Kidney epithelial cell (primary cell): ENCODE results near the gene SPAG16. TPM values are rescaled to one million over a fixed set of nuclear protein-coding genes. Genes with fewer than 3 reads are reported as not detected.
A peak's percentile ranks its signal among the peaks of the same experiment; 100 is the strongest.

Experiments used
- DNase-seq: peaks from one replicate; pipeline ENCODE4 v3.0.0-alpha.2; 2010; ENCODE audit warnings: low read depth
- H3K27me3 ChIP-seq: 2 replicates; pipeline ENCODE4 v1.6.0; 2011; ENCODE audit warnings: low read length; ENCODE audit not compliant: control insufficient read depth, insufficient read depth
- H3K36me3 ChIP-seq: 2 replicates; pipeline ENCODE4 v1.5.1; 2011; ENCODE audit warnings: low read length; ENCODE audit not compliant: control insufficient read depth, insufficient read depth
- H3K4me3 ChIP-seq: 2 replicates; pipeline ENCODE4 v1.5.1; 2011; ENCODE audit warnings: low read depth, mild to moderate bottlenecking, control low read depth, low read length
- total RNA-seq: library from RNA; depleted of rRNA; stranded (reverse); fragments of >200 nt; gene quantifications from 2 replicates; pipeline ENCODE4 v1.2.3, GENCODE V29; 2015
- TF ChIP-seq, protein P1 (sequence below): IDR thresholded peaks from 2 replicates; pipeline ENCODE4 v1.5.1; 2011; ENCODE audit warnings: mild to moderate bottlenecking, moderate library complexity, low read length, control low read depth, inconsistent platforms; ENCODE audit not compliant: insufficient read depth, poor library complexity, severe bottlenecking

Gene SPAG16
- total RNA-seq, 1 donor from 2014 or later = 16.1 TPM

DNA sequence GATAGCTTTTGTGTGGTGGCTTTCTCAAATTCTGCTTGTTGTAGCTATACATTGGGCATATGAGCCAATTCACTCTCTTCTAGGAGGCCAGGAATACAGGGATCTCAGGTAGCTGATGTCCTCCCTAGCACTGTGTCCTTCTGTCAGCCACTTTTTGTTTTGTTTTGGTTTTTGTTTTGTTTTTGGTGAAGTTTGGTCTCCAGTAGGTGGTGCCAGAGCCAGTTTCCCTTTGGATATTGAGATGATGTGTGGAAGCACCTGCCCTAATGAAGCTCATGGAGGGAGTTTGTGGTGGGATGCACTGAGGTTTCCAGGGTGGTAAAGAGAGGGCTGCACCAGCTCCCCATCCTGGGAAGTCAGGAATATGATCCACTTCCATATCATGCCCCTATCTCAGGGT is 1026.1 kb downstream of the SPAG16 start:
- no peak for DNase-seq
- TF ChIP-seq, protein P1, sequence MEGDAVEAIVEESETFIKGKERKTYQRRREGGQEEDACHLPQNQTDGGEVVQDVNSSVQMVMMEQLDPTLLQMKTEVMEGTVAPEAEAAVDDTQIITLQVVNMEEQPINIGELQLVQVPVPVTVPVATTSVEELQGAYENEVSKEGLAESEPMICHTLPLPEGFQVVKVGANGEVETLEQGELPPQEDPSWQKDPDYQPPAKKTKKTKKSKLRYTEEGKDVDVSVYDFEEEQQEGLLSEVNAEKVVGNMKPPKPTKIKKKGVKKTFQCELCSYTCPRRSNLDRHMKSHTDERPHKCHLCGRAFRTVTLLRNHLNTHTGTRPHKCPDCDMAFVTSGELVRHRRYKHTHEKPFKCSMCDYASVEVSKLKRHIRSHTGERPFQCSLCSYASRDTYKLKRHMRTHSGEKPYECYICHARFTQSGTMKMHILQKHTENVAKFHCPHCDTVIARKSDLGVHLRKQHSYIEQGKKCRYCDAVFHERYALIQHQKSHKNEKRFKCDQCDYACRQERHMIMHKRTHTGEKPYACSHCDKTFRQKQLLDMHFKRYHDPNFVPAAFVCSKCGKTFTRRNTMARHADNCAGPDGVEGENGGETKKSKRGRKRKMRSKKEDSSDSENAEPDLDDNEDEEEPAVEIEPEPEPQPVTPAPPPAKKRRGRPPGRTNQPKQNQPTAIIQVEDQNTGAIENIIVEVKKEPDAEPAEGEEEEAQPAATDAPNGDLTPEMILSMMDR = peak; percentile 39

DNA sequence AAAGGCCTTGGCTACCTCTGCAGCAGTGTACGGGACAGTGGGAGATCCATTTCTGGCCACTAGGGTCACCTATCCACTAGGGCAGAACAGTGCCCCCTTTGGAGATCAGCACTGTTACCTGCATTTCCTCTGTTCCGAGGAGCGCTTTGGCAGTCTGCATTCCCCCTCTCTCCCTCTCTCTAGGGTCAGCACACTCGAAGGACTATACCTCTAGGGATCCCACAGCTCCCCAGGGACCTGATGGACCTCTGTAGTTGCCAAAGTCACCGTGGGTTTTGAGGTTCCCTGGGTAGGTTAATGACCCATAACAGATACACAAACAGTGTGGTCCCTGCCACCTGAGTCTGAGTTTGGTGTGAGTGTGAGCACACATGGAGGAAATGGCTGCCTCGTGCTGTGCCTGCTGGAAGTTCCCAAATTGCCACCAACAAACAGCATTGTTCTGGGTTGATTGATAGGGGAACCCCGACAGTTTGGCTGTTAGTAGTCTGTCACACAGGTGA is 1026.8 kb downstream of the SPAG16 start:
- no peaks in the 10 kb centered on the region for H3K36me3 ChIP-seq
- no peak for DNase-seq
- no peaks in the 10 kb centered on the region for H3K27me3 ChIP-seq
- TF ChIP-seq, protein P1 = no peak
- no peak overlapping the region for H3K4me3 ChIP-seq

More for the DNA sequence above, 1026.1 kb downstream of the SPAG16 start:
- Histone ChIP-seq H3K27me3 (no peaks in the 10 kb centered on the region), H3K4me3 (no peak overlapping the region), H3K36me3 (no peaks in the 10 kb centered on the region)

- Histone ChIP-seq H3K4me3 (no peak overlapping the region), H3K27me3 (no peaks in the 10 kb centered on the region), H3K36me3 (no peaks in the 10 kb centered on the region)
- TF ChIP-seq, protein P1 = no peak
- no peak for DNase-seq
Measured at GRCh38 chr2:214311931-214312749, 1027.9 kb downstream of the SPAG16 start.

- Histone ChIP-seq H3K36me3 (no peaks in the 10 kb centered on the region), H3K27me3 (no peaks in the 10 kb centered on the region), H3K4me3 (no peak overlapping the region)
- TF ChIP-seq, protein P1 = no peak
- no peak for DNase-seq
Measured at GRCh38 chr2:214315324-214315723, 1031.1 kb downstream of the SPAG16 start.

GRCh38 chr2:214320211-214320610 is 1035.9 kb downstream of the SPAG16 start:
- Histone ChIP-seq H3K27me3 (no peaks in the 10 kb centered on the region), H3K4me3 (no peak overlapping the region), H3K36me3 (no peaks in the 10 kb centered on the region)
- TF ChIP-seq, protein P1 = no peak
- DNase-seq = no peak
